Gastrocnemius medialis (tissue), 4 donors: Measurements from ENCODE around the gene PPP1R2. TPM values are rescaled to one million over a fixed set of nuclear protein-coding genes. Genes with fewer than 3 reads are reported as not detected.

Experiments used
- ATAC-seq, 2 donors: fragments of 150-250 bp; one replicate each; pipeline ENCODE4 v1.9.1; 2016
- DNase-seq, 2 donors: peaks; one replicate each; pipeline ENCODE4 v3.0.0-alpha.2; 2019
- H3K27ac ChIP-seq, 4 donors: fragments of 200-600 bp; sonication (generic); 1 replicate in 1 of 4; 2 replicates in 3 of 4; pipeline ENCODE4 v1.5.1; 2016 to 2018; ENCODE audit warnings: mild to moderate bottlenecking in 2 of 4, moderate library complexity in 1 of 4
- H3K27me3 ChIP-seq, 3 donors: fragments of 200-600 bp; sonication (generic) in 2 of 3; 1 replicate in 1 of 3; 2 replicates in 2 of 3; pipeline versions ENCODE4 v1.5.1 to v1.6.0; 2016 to 2019; ENCODE audit warnings: mild to moderate bottlenecking in 1 of 3, moderate library complexity in 1 of 3
- H3K36me3 ChIP-seq, 2 donors: fragments of 200-600 bp; sonication (generic) in 1 of 2; one replicate each; pipeline ENCODE4 v1.5.1; 2017 to 2018
- H3K4me1 ChIP-seq, 2 donors: fragments of 200-600 bp; sonication (generic) in 1 of 2; one replicate each; pipeline ENCODE4 v1.5.1; 2016 to 2017; ENCODE audit warnings: mild to moderate bottlenecking in 2 of 2
- H3K4me3 ChIP-seq, 4 donors: fragments of 200-600 bp; sonication (generic) in 3 of 4; 1 replicate in 1 of 4; 2 replicates in 3 of 4; pipeline ENCODE4 v1.5.1; 2016 to 2019; ENCODE audit warnings: mild to moderate bottlenecking in 2 of 4
- H3K9me3 ChIP-seq, 3 donors: fragments of 200-600 bp; sonication (generic) in 2 of 3; 1 replicate in 1 of 3; 2 replicates in 2 of 3; pipeline ENCODE4 v1.5.1; 2016 to 2019
- POLR2A ChIP-seq, 2 donors: fragments of 450-650 bp; IDR thresholded peaks; one replicate each; pipeline ENCODE4 v1.6.1; 2017; ENCODE audit warnings: antibody characterized with exemption in 2 of 2, mild to moderate bottlenecking in 2 of 2, moderate library complexity in 2 of 2
- in situ Hi-C, 4 donors: fragments of 200-750 bp; cut with MboI; loops; one replicate each; pipeline versions ENCODE4 v1.15.0 to v1.8.0; 2017; ENCODE audit warnings: low sequenced_read_pairs in 4 of 4
- intact Hi-C: fragments of 100-400 bp; cut with DNase I; formaldehyde crosslinking; loops from one replicate; pipeline ENCODE4 v1.15.1; 2023; ENCODE audit warnings: low total_unique reads
- total RNA-seq, 4 donors: library from RNA; depleted of rRNA; stranded (reverse); fragments of >200 nt; gene quantifications; one replicate each; pipeline versions ENCODE4 v1.1.0 to v1.2.3, GENCODE V29; 2016
- TF ChIP-seq, protein P1 (sequence below), 5 experiments: fragments of 450-650 bp in 3 of 5; fragments of 200-600 bp in 2 of 5; sonication (generic) in 2 of 5; IDR thresholded peaks in 4 of 5; conservative IDR thresholded peaks in 1 of 5; 1 replicate in 4 of 5; 2 replicates in 1 of 5; pipeline ENCODE4 v1.5.1; 2016 to 2019; ENCODE audit warnings: antibody characterized with exemption in 5 of 5, mild to moderate bottlenecking in 3 of 5, moderate library complexity in 3 of 5

PPP1R2 gene
- total RNA-seq, 4 donors from 2014 or later, result 80.6 to 133 (median 108) TPM

DNA sequence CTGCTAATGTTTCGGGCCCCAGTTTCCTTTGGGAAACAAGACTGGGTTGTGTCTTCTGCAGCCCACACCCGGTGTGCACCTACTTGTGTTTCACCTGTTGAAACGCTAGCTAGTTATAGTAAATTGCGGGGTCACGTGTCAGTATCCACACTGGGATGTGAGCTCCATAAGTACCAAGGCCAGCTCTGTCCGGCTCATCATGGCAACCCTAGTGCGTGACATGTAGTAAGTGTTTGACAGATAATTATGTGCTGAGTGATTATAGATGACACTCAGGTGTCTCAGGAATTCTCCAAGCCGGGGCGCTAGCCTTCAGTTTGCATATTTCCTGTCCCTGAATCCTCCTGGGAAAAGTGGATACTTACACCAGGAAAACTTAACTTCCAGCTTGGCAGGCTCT lies 27.8 kb upstream of the PPP1R2 start:
- Histone ChIP-seq H3K9me3 (no peaks in the 10 kb centered on the region), H3K4me1 (peaks cover 21 to 31% of the 10 kb centered on the region in 2 donors), H3K4me3 (no peak overlapping the region), H3K27me3 (no peaks in the 10 kb centered on the region), H3K36me3 (no peaks in the 10 kb centered on the region), H3K27ac (no peak overlapping the region)
- ATAC-seq, result no peak
- intact Hi-C loops (no loop called here), in situ Hi-C loops (loop anchor here in 1 of 4 donors (25.0 kb wide), 1 partner anchor 266 kb away; no protein-coding TSS in a partner anchor)
- TF ChIP-seq, protein P1, sequence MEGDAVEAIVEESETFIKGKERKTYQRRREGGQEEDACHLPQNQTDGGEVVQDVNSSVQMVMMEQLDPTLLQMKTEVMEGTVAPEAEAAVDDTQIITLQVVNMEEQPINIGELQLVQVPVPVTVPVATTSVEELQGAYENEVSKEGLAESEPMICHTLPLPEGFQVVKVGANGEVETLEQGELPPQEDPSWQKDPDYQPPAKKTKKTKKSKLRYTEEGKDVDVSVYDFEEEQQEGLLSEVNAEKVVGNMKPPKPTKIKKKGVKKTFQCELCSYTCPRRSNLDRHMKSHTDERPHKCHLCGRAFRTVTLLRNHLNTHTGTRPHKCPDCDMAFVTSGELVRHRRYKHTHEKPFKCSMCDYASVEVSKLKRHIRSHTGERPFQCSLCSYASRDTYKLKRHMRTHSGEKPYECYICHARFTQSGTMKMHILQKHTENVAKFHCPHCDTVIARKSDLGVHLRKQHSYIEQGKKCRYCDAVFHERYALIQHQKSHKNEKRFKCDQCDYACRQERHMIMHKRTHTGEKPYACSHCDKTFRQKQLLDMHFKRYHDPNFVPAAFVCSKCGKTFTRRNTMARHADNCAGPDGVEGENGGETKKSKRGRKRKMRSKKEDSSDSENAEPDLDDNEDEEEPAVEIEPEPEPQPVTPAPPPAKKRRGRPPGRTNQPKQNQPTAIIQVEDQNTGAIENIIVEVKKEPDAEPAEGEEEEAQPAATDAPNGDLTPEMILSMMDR (IDR thresholded peaks at IDR 0.05 in 4 of 5, conservative IDR thresholded peaks at IDR 0.05 in 1 of 5), result no peak
- no peak for TF ChIP-seq POLR2A (IDR thresholded peaks at IDR 0.05)
- no peak for DNase-seq

DNA sequence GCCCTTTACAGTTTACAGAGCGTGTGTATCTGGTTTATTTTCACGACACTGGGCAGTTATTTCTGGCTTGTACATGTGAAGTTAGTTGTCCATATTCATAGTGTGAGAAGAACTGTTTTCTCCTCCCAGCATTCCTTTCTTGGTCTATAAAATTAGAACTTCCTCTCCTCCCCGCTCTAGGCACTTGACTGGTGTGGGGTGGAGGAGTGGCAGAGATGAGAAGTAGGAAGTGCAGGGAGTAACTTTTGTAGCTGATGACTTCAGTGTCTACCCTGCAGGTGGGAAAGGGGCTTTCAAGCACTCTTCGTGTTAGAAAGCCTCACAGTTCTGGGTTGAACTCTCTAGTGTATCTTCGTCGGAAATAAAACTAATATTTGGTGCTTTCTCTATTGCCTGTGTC lies 27.2 kb upstream of the PPP1R2 start:
- no peak for DNase-seq
- TF ChIP-seq, protein P1 (IDR thresholded peaks at IDR 0.05 in 4 of 5, conservative IDR thresholded peaks at IDR 0.05 in 1 of 5), result no peak
- TF ChIP-seq POLR2A (IDR thresholded peaks at IDR 0.05), result no peak
- Histone ChIP-seq H3K27me3 (no peaks in the 10 kb centered on the region), H3K9me3 (no peaks in the 10 kb centered on the region), H3K4me1 (peaks cover 19 to 26% of the 10 kb centered on the region in 2 donors), H3K4me3 (no peak overlapping the region), H3K36me3 (no peaks in the 10 kb centered on the region), H3K27ac (no peak overlapping the region)
- in situ Hi-C loops (loop anchor here in 1 of 4 donors (25.0 kb wide), 1 partner anchor 267 kb away; no protein-coding TSS in a partner anchor), intact Hi-C loops (no loop called here)
- no peak for ATAC-seq

DNA sequence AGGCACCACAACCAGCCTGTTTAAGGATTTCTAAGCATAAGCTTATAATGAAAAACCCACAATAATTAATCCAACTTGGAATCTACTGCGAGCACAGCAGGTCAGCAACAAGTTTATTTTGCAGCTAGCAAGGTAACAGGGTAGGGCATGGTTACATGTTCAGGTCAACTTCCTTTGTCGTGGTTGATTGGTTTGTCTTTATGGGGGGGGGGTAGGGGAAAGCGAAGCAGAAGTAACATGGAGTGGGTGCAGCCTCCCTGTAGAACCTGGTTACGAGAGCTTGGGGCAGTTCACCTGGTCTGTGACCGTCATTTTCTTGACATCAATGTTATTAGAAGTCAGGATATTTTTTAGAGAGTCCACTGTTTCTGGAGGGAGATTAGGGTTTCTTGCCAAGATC lies 25.5 kb upstream of the PPP1R2 start:
- H3K4me3 ChIP-seq, result no peak overlapping the region
- no peak overlapping the region for H3K27ac ChIP-seq
- H3K27me3 ChIP-seq, result no peaks in the 10 kb centered on the region
- no peaks in the 10 kb centered on the region for H3K9me3 ChIP-seq
- peaks cover 3 to 13% of the 10 kb centered on the region in 2 donors for H3K4me1 ChIP-seq
- DNase-seq (no peak), ATAC-seq (no peak)
- intact Hi-C loops (no loop called here), in situ Hi-C loops (loop anchor here in 1 of 4 donors (25.0 kb wide), 1 partner anchor 269 kb away; no protein-coding TSS in a partner anchor)
- no peaks in the 10 kb centered on the region for H3K36me3 ChIP-seq
- no peak for TF ChIP-seq POLR2A (IDR thresholded peaks at IDR 0.05)
- TF ChIP-seq, protein P1 (IDR thresholded peaks at IDR 0.05 in 4 of 5, conservative IDR thresholded peaks at IDR 0.05 in 1 of 5), result no peak

DNA sequence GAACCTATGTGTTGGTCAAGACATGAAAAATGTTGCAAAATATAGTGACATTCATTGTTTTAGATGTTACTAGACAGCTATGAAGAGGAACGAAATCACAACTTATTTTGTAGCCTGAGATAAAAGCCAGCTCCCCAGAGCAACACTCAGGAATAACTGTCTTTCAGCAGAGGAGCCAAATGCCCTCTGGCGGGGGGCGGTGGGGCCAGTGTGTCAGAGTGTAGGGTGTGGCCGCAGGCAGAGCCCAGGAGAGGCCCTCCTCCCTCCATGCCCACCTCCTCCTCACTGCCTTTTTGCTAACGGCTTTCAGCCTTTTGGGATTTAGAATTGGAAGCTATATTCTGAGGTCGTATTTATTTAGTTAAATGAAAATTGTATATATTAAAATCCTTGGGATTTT lies 23.7 kb upstream of the PPP1R2 start:
- Histone ChIP-seq H3K36me3 (no peaks in the 10 kb centered on the region), H3K4me3 (no peak overlapping the region), H3K4me1 (peaks cover 0 to 3% of the 10 kb centered on the region in 2 donors), H3K27me3 (no peaks in the 10 kb centered on the region), H3K9me3 (no peaks in the 10 kb centered on the region), H3K27ac (no peak overlapping the region)
- intact Hi-C loops, result no loop called here
- no peak for TF ChIP-seq POLR2A (IDR thresholded peaks at IDR 0.05)
- TF ChIP-seq, protein P1 (IDR thresholded peaks at IDR 0.05 in 4 of 5, conservative IDR thresholded peaks at IDR 0.05 in 1 of 5), result no peak
- in situ Hi-C loops, result loop anchor here in 1 of 4 donors (25.0 kb wide), 1 partner anchor 271 kb away; no protein-coding TSS in a partner anchor
- ATAC-seq (no peak), DNase-seq (no peak)

DNA sequence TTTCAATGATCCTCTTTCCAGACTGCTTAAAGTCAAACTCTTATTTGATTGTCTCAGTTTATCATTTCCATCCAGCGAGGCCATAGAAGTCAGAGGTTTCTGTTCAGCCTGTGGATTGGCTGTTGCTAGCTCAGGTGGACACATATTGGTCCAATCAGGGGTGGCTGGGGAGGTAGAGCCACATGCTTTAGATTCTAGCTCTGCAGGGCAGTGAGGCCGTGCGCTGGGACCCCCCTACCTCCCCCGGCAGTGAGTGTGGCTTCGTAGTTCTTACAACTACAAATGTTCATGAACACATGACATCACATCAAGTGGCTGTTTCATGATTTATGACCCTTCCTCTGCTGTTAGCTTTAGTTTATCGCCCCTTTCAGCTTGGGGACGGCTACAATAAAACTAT lies 22.6 kb upstream of the PPP1R2 start:
- in situ Hi-C loops (loop anchor here in 1 of 4 donors (25.0 kb wide), 1 partner anchor 272 kb away; no protein-coding TSS in a partner anchor), intact Hi-C loops (no loop called here)
- ATAC-seq (no peak), DNase-seq (no peak)
- Histone ChIP-seq H3K27me3 (no peaks in the 10 kb centered on the region), H3K27ac (no peak overlapping the region), H3K9me3 (no peaks in the 10 kb centered on the region), H3K4me1 (peaks cover 0 to under 1% of the 10 kb centered on the region in 2 donors), H3K36me3 (no peaks in the 10 kb centered on the region), H3K4me3 (no peak overlapping the region)
- TF ChIP-seq POLR2A (IDR thresholded peaks at IDR 0.05), result no peak
- TF ChIP-seq, protein P1 (IDR thresholded peaks at IDR 0.05 in 4 of 5, conservative IDR thresholded peaks at IDR 0.05 in 1 of 5), result no peak
